Activated T-cell treated with anti-CD3 and anti-CD28 coated beads, Interleukin-2, amount 50 U/mL, for 4 hours (primary cell): Measurements from ENCODE around the gene SERINC5. TPM values are rescaled to one million over a fixed set of nuclear protein-coding genes. Genes with fewer than 3 reads are reported as not detected.
"Not testable (repeated sequence)": the region's sequence is repeated elsewhere in the genome, so short reads cannot be mapped to it uniquely, and the experiment has no call there.

Experiments used
- ATAC-seq, 2 donors: fragments of 200-7000 bp; cut with Tn5 transposase; one replicate each; pipeline ENCODE4 v1.10.0; 2021
- DNase-seq: peaks from one replicate; pipeline ENCODE4 v3.0.0-alpha.2; 2020
- H3K27me3 Mint-ChIP-seq: one replicate; pipeline ENCODE4 v1.8.0; 2021; ENCODE audit warnings: low read depth, mixed read lengths
- H3K36me3 Mint-ChIP-seq: one replicate; pipeline ENCODE4 v1.8.0; 2022; ENCODE audit warnings: mixed read lengths; ENCODE audit not compliant: insufficient read depth
- H3K4me1 Mint-ChIP-seq: one replicate; pipeline ENCODE4 v1.8.0; 2021; ENCODE audit warnings: low read depth, mixed read lengths
- H3K4me3 Mint-ChIP-seq: one replicate; pipeline ENCODE4 v1.8.0; 2021; ENCODE audit warnings: mild to moderate bottlenecking, moderate library complexity, mixed read lengths
- H3K9me3 Mint-ChIP-seq: one replicate; pipeline ENCODE4 v1.8.0; 2021; ENCODE audit warnings: mixed read lengths
- total RNA-seq, 3 donors: library from RNA; stranded (reverse); gene quantifications; one replicate each; pipeline ENCODE4 v1.2.1, GENCODE V29; 2021

Gene SERINC5
- total RNA-seq, 3 donors from 2014 or later, result 18.0 to 21.5 (median 21.1) TPM

GRCh38 chr5:80172067-80172695, 83.7 kb downstream of the SERINC5 start:
- H3K4me3 Mint-ChIP-seq, result no peak overlapping the region
- peaks cover 33% of the 10 kb centered on the region for H3K4me1 Mint-ChIP-seq
- DNase-seq, result no peak
- peaks cover 50% of the 10 kb centered on the region for H3K36me3 Mint-ChIP-seq
- H3K9me3 Mint-ChIP-seq, result no peaks in the 10 kb centered on the region
- no peak for ATAC-seq
- no peaks in the 10 kb centered on the region for H3K27me3 Mint-ChIP-seq

- ATAC-seq (no peak), DNase-seq (no peak)
- Mint-ChIP-seq H3K36me3 (peaks cover 55% of the 10 kb centered on the region), H3K9me3 (no peaks in the 10 kb centered on the region), H3K4me3 (no peak overlapping the region), H3K27me3 (no peaks in the 10 kb centered on the region), H3K4me1 (peaks cover 44% of the 10 kb centered on the region)
Observed at GRCh38 chr5:80170117-80170535, 85.7 kb downstream of the SERINC5 start.

- H3K4me1 Mint-ChIP-seq, result peaks cover 47% of the 10 kb centered on the region
- H3K4me3 Mint-ChIP-seq, result no peak overlapping the region
- ATAC-seq, result no peak
- no peaks in the 10 kb centered on the region for H3K27me3 Mint-ChIP-seq
- H3K36me3 Mint-ChIP-seq, result peaks cover 57% of the 10 kb centered on the region
- no peak for DNase-seq
- H3K9me3 Mint-ChIP-seq, result no peaks in the 10 kb centered on the region
Observed at GRCh38 chr5:80168388-80169028, 87.3 kb downstream of the SERINC5 start.

- DNase-seq, result no peak
- peaks cover 3% of the 10 kb centered on the region for H3K9me3 Mint-ChIP-seq
- ATAC-seq, result no peak
- H3K4me1 Mint-ChIP-seq, result peaks cover 46% of the 10 kb centered on the region
- peaks cover 69% of the 10 kb centered on the region for H3K36me3 Mint-ChIP-seq
- H3K27me3 Mint-ChIP-seq, result no peaks in the 10 kb centered on the region
- H3K4me3 Mint-ChIP-seq, result no peak overlapping the region
Observed at GRCh38 chr5:80165452-80165851, 90.4 kb downstream of the SERINC5 start.

- ATAC-seq, result no peak
- peaks cover 66% of the 10 kb centered on the region for H3K36me3 Mint-ChIP-seq
Observed at GRCh38 chr5:80161165-80161564, 94.7 kb downstream of the SERINC5 start.

GRCh38 chr5:80160242-80160641, 95.6 kb downstream of the SERINC5 start:
- H3K27me3 Mint-ChIP-seq, result no peaks in the 10 kb centered on the region
- ATAC-seq (no peak), DNase-seq (no peak)
- no peak overlapping the region for H3K4me3 Mint-ChIP-seq
- peaks cover 63% of the 10 kb centered on the region for H3K36me3 Mint-ChIP-seq
- peaks cover 3% of the 10 kb centered on the region for H3K9me3 Mint-ChIP-seq
- H3K4me1 Mint-ChIP-seq, result peaks cover 30% of the 10 kb centered on the region

More at GRCh38 chr5:80161165-80161564, 94.7 kb downstream of the SERINC5 start:
- Mint-ChIP-seq H3K4me3 (no peak overlapping the region), H3K27me3 (no peaks in the 10 kb centered on the region), H3K9me3 (peaks cover 3% of the 10 kb centered on the region), H3K4me1 (peaks cover 35% of the 10 kb centered on the region)
- DNase-seq, result no peak

GRCh38 chr5:80159133-80159815, 96.6 kb downstream of the SERINC5 start:
- H3K36me3 Mint-ChIP-seq, result peaks cover 61% of the 10 kb centered on the region
- H3K27me3 Mint-ChIP-seq, result no peaks in the 10 kb centered on the region
- DNase-seq (no peak), ATAC-seq (no peak)
- H3K4me3 Mint-ChIP-seq, result no peak overlapping the region
- peaks cover 3% of the 10 kb centered on the region for H3K9me3 Mint-ChIP-seq
- H3K4me1 Mint-ChIP-seq, result peaks cover 24% of the 10 kb centered on the region

GRCh38 chr5:80156156-80156555, 99.7 kb downstream of the SERINC5 start:
- Mint-ChIP-seq H3K9me3 (peaks cover under 1% of the 10 kb centered on the region), H3K27me3 (no peaks in the 10 kb centered on the region), H3K36me3 (peaks cover 43% of the 10 kb centered on the region), H3K4me1 (peaks cover 45% of the 10 kb centered on the region), H3K4me3 (no peak overlapping the region)
- DNase-seq (no peak), ATAC-seq (no peak)

- H3K4me1 Mint-ChIP-seq, result peaks cover 53% of the 10 kb centered on the region
- H3K36me3 Mint-ChIP-seq, result peaks cover 48% of the 10 kb centered on the region
- DNase-seq, result no peak
- H3K4me3 Mint-ChIP-seq, result no peak overlapping the region
- H3K9me3 Mint-ChIP-seq, result no peaks in the 10 kb centered on the region
- ATAC-seq, result no peak
- no peaks in the 10 kb centered on the region for H3K27me3 Mint-ChIP-seq
Observed at GRCh38 chr5:80154749-80155148, 101.1 kb downstream of the SERINC5 start.

- H3K4me3 Mint-ChIP-seq, DNase-seq, H3K27me3 Mint-ChIP-seq, H3K9me3 Mint-ChIP-seq, ATAC-seq: not testable (repeated sequence)
- Mint-ChIP-seq H3K36me3 (peaks cover 46% of the 10 kb centered on the region), H3K4me1 (peaks cover 52% of the 10 kb centered on the region)
Observed at GRCh38 chr5:80154289-80154688, 101.6 kb downstream of the SERINC5 start.

GRCh38 chr5:80153586-80154126, 102.2 kb downstream of the SERINC5 start:
- DNase-seq (no peak), ATAC-seq (no peak)
- Mint-ChIP-seq H3K4me1 (peaks cover 50% of the 10 kb centered on the region), H3K27me3 (no peaks in the 10 kb centered on the region), H3K4me3 (no peak overlapping the region), H3K36me3 (peaks cover 42% of the 10 kb centered on the region), H3K9me3 (no peaks in the 10 kb centered on the region)

GRCh38 chr5:80152778-80153177, 103.1 kb downstream of the SERINC5 start:
- Mint-ChIP-seq H3K36me3 (peaks cover 37% of the 10 kb centered on the region), H3K4me3 (peak overlapping the region; percentile 46), H3K9me3 (no peaks in the 10 kb centered on the region), H3K4me1 (peaks cover 50% of the 10 kb centered on the region), H3K27me3 (no peaks in the 10 kb centered on the region)
- ATAC-seq (peak; percentile 41 to 44), DNase-seq (no peak)

GRCh38 chr5:80151890-80152289, 104.0 kb downstream of the SERINC5 start:
- Mint-ChIP-seq H3K4me1 (peaks cover 56% of the 10 kb centered on the region), H3K9me3 (no peaks in the 10 kb centered on the region), H3K27me3 (no peaks in the 10 kb centered on the region), H3K36me3 (peaks cover 36% of the 10 kb centered on the region), H3K4me3 (no peak overlapping the region)
- peak in 1 of 2 donors; percentile 11 for ATAC-seq
- DNase-seq, result no peak

GRCh38 chr5:80150731-80151130, 105.1 kb downstream of the SERINC5 start:
- Mint-ChIP-seq H3K4me1 (peaks cover 54% of the 10 kb centered on the region), H3K9me3 (no peaks in the 10 kb centered on the region), H3K27me3 (no peaks in the 10 kb centered on the region), H3K36me3 (peaks cover 34% of the 10 kb centered on the region), H3K4me3 (no peak overlapping the region)
- DNase-seq, result no peak
- no peak for ATAC-seq
